ELF-1 (cell line): ENCODE data around the gene STRA8.

ENCODE experiments used
- DNase-seq: peaks from one replicate; pipeline ENCODE4 v3.0.0-alpha.2; 2016; ENCODE audit warnings: low read depth, low spot score

STRA8 gene

GRCh38 chr7:135238112-135238744, 4.6 kb downstream of the STRA8 start:
- DNase-seq, result peak; percentile 64

DNA sequence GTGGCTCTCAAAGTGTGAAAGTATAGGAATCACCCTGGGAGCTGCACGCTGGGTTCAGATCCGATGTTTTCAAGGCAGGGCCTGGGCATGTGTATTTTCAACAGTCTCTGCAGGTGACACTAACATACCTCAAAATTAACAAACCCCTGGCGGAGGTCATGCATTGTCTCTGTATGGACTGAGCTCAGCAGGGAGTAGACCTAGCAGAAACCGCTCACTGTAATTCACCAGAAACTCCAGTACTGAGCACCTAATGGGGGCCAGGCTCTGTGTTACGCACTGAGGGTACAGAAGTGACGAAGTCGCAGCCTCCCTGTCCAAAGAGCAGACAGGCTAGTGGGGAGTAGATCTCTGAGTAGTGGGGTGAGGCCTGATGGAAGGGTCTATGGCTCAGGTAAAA, 5.6 kb downstream of the STRA8 start:
- no peak for DNase-seq

- DNase-seq, result no peak
Observed at GRCh38 chr7:135240441-135240840, 6.8 kb downstream of the STRA8 start.

DNA sequence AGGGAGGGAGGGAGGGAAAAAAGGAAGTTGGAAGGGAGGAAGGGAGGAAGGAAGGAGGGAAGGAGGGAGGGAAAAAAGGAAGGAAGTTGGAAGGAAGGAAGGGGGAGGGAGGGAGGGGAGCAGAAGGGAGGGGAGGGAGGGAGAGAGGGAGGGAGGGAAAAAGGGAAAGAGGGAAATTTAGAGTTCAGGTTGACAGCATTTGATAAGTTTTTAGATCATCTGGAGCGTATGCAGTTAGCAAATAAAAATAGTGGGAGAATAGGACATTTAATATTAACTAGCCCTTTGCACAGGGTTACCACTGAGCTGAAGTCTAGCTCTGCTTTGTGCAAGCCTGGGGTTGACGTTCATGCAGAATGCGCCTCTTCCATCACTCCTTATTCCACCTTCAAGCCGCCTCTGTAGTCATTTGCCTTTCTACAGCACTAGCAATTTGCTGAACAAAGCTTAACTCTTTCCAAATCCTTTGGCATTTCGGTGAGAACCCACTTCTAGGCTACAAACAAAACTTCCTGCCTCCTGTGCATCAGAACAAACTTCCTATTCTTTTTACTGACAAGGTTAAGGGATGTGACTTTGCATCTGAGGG, 8.6 kb downstream of the STRA8 start:
- no peak for DNase-seq

GRCh38 chr7:135245226-135246190, 11.9 kb downstream of the STRA8 start:
- DNase-seq, result no peak

DNA sequence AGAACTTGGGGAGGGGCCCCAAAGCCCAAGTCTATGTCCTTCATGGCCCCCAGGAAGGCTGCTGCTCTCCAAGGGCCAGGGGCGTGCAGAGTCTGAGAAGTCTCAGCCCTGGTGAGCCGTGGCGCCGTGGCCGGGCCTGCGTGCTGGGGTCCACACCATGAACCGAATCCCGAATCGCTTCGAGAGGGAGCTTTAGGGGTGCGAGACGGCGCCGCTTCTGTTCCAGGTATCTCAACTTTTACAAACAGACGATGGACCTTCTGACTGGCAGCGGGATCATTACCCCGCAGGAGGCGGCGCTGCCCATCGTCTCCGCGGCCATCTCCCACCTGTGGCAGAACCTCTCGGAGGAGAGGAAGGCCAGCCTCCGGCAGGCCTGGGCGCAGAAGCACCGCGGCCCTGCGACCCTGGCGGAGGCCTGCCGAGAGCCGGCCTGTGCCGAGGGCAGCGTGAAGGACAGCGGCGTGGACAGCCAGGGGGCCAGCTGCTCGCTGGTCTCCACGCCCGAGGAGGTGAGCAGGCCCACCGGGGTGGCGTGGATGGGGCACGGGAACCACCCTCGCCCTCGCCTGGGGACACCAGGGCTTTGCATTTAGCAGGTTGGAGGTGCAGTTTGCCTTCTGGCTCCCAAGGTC, 12.7 kb downstream of the STRA8 start:
- no peak for DNase-seq

- DNase-seq, result peak; percentile 27
Observed at GRCh38 chr7:135247746-135248471, 14.3 kb downstream of the STRA8 start.

DNA sequence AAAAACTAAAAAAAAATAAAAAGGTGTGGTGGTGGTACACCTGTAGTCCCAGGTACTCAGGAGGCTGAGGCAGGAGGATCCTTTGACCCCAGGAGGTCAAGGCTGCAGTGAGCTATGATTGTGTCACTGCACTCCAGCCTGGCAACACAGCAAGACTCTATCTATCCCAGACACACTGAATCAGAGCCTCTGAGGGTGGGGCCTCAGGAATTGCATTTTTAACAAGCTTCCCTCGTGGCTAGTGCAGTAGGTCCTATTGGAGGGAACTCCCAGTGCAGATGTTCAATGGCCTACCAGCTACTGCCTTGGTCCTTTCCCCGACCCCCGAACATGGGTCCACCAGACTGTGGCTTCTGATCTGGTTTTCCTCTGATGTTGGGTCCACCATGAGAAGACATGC, 14.9 kb downstream of the STRA8 start:
- DNase-seq, result no peak

DNA sequence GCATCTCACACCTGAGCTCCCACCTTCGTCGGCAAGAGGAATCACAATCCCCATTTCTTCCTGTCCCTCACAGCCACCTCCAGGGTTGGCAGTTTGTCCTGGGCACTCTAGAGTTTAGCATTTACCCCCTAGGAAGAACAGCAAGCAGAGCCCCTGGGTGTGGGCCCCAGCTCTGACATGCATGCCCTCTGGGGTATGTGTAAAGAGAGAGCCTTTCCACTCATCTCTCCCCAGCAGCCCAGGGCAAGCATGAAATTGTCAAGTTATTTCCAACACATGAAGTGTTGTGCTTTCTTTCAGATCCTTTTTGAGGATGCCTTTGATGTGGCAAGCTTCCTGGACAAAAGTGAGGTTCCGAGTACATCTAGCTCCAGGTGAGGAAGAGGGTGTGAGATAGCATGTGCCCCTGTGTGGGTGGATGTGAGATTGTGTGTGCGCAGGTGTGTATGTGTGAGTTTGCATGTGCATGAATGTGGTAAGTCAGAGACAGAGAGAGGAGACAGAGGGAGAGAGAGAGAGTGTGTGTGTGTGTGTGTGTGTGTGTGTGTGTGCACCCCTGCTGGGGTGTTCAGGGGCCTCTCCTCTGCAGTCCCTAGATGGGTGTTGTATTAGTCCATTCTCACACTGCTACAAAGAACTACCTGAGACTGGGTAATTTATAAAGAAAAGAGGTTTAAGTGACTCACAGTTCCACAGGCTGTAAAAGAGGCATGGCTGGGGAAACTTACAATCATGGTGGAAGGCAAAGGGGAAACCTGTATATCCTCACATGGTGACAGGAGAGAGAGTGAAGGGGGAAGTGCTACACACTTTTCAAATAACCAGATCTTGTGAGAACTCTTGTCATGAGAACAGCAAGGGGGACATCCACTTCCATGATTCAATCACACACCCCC, 18.1 kb downstream of the STRA8 start:
- no peak for DNase-seq

DNA sequence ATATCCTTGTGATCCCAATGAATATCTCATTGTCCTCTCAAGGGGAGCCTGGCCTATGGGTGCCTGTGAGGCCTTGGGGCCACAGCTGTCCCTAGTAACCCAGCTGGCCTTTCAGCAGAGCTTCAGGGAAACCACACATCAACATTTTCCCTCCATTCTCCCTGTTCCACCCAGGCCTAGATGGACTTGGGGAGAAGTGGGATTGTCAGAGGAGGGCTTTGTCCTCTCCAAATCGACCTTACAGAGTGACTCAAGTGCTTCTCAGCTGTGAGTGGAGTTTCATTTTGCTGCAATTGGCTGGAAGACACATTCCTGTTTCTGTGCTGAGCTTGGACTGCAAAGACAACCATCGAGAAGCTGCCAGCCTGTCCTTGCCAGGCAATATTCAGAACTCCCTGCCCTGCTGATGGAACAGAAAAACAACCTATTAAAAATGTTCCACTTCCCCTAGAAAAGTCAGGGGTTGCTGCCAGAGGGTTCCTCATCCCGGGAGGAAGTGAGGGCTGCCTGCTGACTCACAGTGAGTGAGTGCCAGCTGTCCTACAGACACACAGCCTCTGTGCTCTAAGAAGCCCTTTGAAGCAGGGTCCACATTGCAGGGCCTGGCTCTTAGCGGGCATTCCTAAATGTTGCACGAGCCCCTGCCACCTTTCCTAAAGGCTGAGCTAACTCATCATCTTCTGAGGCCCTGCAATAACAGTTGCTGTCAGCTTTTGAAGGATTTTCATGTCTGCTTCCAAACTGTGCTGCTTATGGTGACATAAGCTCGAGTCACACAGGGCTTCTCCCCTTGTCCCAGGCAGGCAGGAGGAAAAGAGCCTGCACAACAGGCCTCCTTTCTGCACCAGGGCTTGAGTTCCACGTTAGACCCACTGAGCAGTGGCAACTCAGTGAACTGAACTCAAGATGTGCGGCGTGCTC, 20.5 kb downstream of the STRA8 start:
- DNase-seq, result peak; percentile 32

- DNase-seq, result no peak
Observed at GRCh38 chr7:135257790-135258189, 24.2 kb downstream of the STRA8 start.

DNA sequence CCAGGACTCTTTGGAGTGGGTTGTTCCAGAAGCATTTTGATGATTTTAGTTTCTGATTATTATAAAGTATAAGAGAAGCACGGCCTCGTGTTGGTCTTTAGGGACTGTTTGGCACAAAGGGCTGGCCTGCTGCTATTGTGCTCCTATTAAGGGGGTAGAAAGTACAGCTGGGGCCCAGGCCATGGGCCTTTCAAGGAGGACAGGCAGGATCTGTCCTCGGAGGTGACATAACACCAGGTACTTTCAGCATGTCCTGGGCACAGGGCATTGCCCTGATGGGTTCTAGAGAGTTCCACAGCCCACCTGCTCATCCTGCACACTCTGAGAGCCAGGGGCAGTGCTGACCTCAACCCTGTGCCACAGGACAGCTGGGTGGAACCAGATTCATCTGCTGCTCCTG, 24.9 kb downstream of the STRA8 start:
- no peak for DNase-seq

GRCh38 chr7:135259702-135260101, 26.1 kb downstream of the STRA8 start:
- peak; percentile 65 for DNase-seq

- DNase-seq, result no peak
Observed at GRCh38 chr7:135260470-135260869, 26.8 kb downstream of the STRA8 start.

GRCh38 chr7:135260930-135261721, 27.5 kb downstream of the STRA8 start:
- DNase-seq, result no peak

DNA sequence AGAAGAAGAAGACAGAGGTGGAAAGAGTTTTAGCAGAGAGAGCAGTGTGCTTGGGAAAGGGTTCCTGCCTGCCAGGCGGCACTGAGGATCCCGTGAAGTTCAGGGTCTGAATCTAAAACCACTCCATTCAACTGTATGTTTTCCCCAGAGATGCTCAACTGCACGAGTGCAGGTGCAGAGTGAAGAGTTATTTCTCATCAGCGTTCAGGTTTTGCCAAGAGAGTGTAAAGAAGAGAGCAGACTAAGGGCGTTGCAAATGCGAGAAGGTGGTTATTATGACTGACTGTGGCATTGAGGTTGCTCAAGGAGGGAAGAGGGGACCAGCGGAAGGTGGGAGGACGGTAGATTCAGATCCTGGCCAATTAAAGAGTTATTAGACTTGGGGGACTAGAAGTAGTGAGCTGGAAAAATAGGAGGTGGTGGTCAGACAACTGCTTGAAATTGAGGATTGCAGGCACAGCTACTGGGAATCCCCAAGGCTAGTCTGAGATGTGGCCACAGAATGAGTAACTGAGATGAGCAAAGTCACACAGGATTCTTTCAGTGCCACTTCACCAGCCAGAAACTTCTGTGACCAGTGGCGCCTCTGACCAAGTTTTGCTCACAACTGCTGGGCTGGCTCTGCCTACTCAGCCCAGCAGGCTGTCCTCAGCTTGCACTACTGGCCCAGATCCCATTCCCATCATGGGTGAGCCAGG, 29.1 kb downstream of the STRA8 start:
- DNase-seq, result no peak

- DNase-seq, result no peak
Observed at GRCh38 chr7:135263321-135263970, 29.8 kb downstream of the STRA8 start.
